ENCODE measurements around the gene KCTD19.

KCTD19 gene

DNA sequence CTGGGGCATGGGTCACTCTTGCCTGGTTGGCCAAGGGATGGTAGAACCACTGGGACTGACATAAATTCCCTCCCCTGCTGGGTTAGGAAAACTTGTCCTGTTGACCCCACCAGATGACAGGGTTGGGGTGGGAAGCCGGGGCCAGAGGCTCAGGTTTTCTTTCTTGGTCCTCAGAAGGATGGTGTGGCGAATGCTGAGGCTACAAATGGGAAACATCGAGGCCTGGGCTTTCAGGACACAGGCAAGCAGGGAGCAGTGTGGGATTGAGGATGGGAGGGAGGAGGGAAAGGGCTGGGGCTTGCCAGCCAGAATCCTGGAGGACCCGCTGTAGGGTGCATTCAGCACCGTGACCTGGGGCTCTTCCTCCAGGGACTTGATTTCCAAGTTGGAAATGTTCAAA is 61.7 kb downstream of the KCTD19 start:
- Histone ChIP-seq H3K27me3 (ENCODE audit: insufficient read depth, low read length) (peaks cover 2% of the 10 kb centered on the region), H2BK120ac (ENCODE audit: insufficient read depth, low read length, poor library complexity) (no peak overlapping the region), H4K91ac (ENCODE audit: low read depth, low read length) (no peak overlapping the region), H2BK12ac (ENCODE audit: low read length) (no peak overlapping the region), H3K23ac (ENCODE audit: low read length) (no peak overlapping the region), H3K18ac (ENCODE audit: low read length) (no peak overlapping the region), H3K4me2 (ENCODE audit: low read length) (no peak overlapping the region), H3K4me3 (ENCODE audit: low read depth, low read length) (no peak overlapping the region), H2BK5ac (ENCODE audit: low read depth, low read length, poor library complexity) (no peak overlapping the region), H3K27ac (ENCODE audit: low read depth, low read length) (no peak overlapping the region), H3K14ac (ENCODE audit: low read length) (no peak overlapping the region), H3K79me2 (ENCODE audit: control insufficient read depth, insufficient read depth, low read length, poor library complexity) (no peaks in the 10 kb centered on the region), H3K4ac (ENCODE audit: low read depth, low read length) (no peak overlapping the region), H3K9ac (ENCODE audit: low read length) (no peak overlapping the region), H3K79me1 (ENCODE audit: low read length) (no peaks in the 10 kb centered on the region), H3K9me3 (ENCODE audit: insufficient read depth, low read depth, low read length) (no peaks in the 10 kb centered on the region), H2AFZ (ENCODE audit: insufficient read depth, low read length, poor library complexity) (no peak overlapping the region), H3K36me3 (ENCODE audit: control insufficient read depth in 1 of 2, insufficient read depth in 2 of 2, low read length in 2 of 2) (no peaks in the 10 kb centered on the region), H3K4me1 (ENCODE audit: control insufficient read depth in 1 of 2, insufficient read depth in 2 of 2, low read length in 2 of 2) (no peaks in the 10 kb centered on the region), H4K12ac (ENCODE audit: low read depth, low read length) (no peak overlapping the region), H4K8ac (ENCODE audit: low read depth, low read length) (no peak overlapping the region), H2AK5ac (ENCODE audit: low read length) (no peak overlapping the region)
- WGBS (ENCODE audit: extremely low coverage, insufficient coverage, insufficient read length): no CpG with 5 or more reads among the region's 5 CpGs
- no peak for DNase-seq

DNA sequence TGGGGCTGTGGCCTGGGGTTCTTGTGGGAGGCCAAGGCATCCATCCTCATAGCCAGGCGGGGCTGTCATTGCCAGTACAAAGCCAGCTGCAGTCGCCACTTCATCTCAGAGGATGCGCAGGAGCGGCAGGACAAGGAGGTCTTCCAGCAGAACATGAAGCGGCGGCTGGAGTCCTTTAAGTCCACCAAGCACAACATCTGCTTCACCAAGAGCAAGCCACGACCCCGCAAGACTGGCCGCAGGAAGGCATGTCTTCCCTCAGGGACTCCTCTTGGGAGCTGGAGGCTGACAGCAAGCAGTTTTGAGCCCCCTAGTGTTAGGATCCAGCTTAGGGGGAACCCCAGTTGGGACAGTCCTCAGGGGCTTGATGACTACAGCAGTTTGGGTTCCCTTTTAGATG is 62.3 kb downstream of the KCTD19 start:
- no peak for DNase-seq
- Histone ChIP-seq H3K27me3 (ENCODE audit: insufficient read depth, low read length) (peaks cover 2% of the 10 kb centered on the region), H4K91ac (ENCODE audit: low read depth, low read length) (no peak overlapping the region), H2BK5ac (ENCODE audit: low read depth, low read length, poor library complexity) (no peak overlapping the region), H3K4me3 (ENCODE audit: low read depth, low read length) (no peak overlapping the region), H3K9me3 (ENCODE audit: insufficient read depth, low read depth, low read length) (no peaks in the 10 kb centered on the region), H4K12ac (ENCODE audit: low read depth, low read length) (no peak overlapping the region), H3K9ac (ENCODE audit: low read length) (no peak overlapping the region), H3K14ac (ENCODE audit: low read length) (no peak overlapping the region), H4K8ac (ENCODE audit: low read depth, low read length) (no peak overlapping the region), H3K79me2 (ENCODE audit: control insufficient read depth, insufficient read depth, low read length, poor library complexity) (no peaks in the 10 kb centered on the region), H2BK120ac (ENCODE audit: insufficient read depth, low read length, poor library complexity) (no peak overlapping the region), H3K4me1 (ENCODE audit: control insufficient read depth in 1 of 2, insufficient read depth in 2 of 2, low read length in 2 of 2) (no peaks in the 10 kb centered on the region), H3K27ac (ENCODE audit: low read depth, low read length) (no peak overlapping the region), H2BK12ac (ENCODE audit: low read length) (no peak overlapping the region), H3K4ac (ENCODE audit: low read depth, low read length) (no peak overlapping the region), H3K23ac (ENCODE audit: low read length) (no peak overlapping the region), H3K79me1 (ENCODE audit: low read length) (no peaks in the 10 kb centered on the region), H3K4me2 (ENCODE audit: low read length) (no peak overlapping the region), H2AK5ac (ENCODE audit: low read length) (no peak overlapping the region), H3K18ac (ENCODE audit: low read length) (no peak overlapping the region), H2AFZ (ENCODE audit: insufficient read depth, low read length, poor library complexity) (no peak overlapping the region), H3K36me3 (ENCODE audit: control insufficient read depth in 1 of 2, insufficient read depth in 2 of 2, low read length in 2 of 2) (no peaks in the 10 kb centered on the region)
- no CpG with 5 or more reads among the region's 9 CpGs for WGBS (ENCODE audit: extremely low coverage, insufficient coverage, insufficient read length)

DNA sequence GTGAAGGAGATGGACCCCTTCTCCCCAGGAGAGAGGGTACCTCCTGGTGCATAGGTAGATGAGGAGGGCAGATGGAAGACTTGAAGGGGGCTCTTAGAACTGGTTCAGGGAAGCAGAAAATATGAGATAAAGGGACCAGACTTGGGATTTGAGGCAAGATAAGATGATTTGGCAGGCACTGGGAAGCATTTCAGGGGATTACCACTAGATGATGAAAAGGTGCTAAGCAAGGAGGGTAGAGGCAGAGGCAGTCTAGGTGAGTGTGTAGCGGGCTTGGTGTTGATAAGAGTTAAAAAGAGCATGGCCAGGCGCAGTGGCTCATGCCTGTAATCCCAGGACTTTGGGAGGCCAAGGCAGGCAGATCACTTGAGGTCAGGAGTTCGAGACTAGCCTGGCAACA is 63.3 kb downstream of the KCTD19 start:
- Histone ChIP-seq H3K4me1 (ENCODE audit: control insufficient read depth in 1 of 2, insufficient read depth in 2 of 2, low read length in 2 of 2) (no peaks in the 10 kb centered on the region), H3K4me2 (ENCODE audit: low read length) (no peak overlapping the region), H3K4me3 (ENCODE audit: low read depth, low read length) (no peak overlapping the region), H3K9me3 (ENCODE audit: insufficient read depth, low read depth, low read length) (peaks cover 2% of the 10 kb centered on the region), H3K27ac (ENCODE audit: low read depth, low read length) (no peak overlapping the region), H3K36me3 (ENCODE audit: control insufficient read depth in 1 of 2, insufficient read depth in 2 of 2, low read length in 2 of 2) (no peaks in the 10 kb centered on the region), H2BK5ac (ENCODE audit: low read depth, low read length, poor library complexity) (no peak overlapping the region), H3K4ac (ENCODE audit: low read depth, low read length) (no peak overlapping the region), H4K8ac (ENCODE audit: low read depth, low read length) (no peak overlapping the region), H2AFZ (ENCODE audit: insufficient read depth, low read length, poor library complexity) (no peak overlapping the region), H3K79me1 (ENCODE audit: low read length) (no peaks in the 10 kb centered on the region), H3K23ac (ENCODE audit: low read length) (no peak overlapping the region), H4K91ac (ENCODE audit: low read depth, low read length) (no peak overlapping the region), H3K9ac (ENCODE audit: low read length) (no peak overlapping the region), H3K79me2 (ENCODE audit: control insufficient read depth, insufficient read depth, low read length, poor library complexity) (no peaks in the 10 kb centered on the region), H2BK120ac (ENCODE audit: insufficient read depth, low read length, poor library complexity) (no peak overlapping the region), H3K27me3 (ENCODE audit: insufficient read depth, low read length) (peaks cover 2% of the 10 kb centered on the region), H4K12ac (ENCODE audit: low read depth, low read length) (no peak overlapping the region), H2BK12ac (ENCODE audit: low read length) (no peak overlapping the region), H3K18ac (ENCODE audit: low read length) (no peak overlapping the region), H3K14ac (ENCODE audit: low read length) (no peak overlapping the region), H2AK5ac (ENCODE audit: low read length) (no peak overlapping the region)
- DNase-seq: no peak
- no CpG with 5 or more reads among the region's 3 CpGs for WGBS (ENCODE audit: extremely low coverage, insufficient coverage, insufficient read length)

DNA sequence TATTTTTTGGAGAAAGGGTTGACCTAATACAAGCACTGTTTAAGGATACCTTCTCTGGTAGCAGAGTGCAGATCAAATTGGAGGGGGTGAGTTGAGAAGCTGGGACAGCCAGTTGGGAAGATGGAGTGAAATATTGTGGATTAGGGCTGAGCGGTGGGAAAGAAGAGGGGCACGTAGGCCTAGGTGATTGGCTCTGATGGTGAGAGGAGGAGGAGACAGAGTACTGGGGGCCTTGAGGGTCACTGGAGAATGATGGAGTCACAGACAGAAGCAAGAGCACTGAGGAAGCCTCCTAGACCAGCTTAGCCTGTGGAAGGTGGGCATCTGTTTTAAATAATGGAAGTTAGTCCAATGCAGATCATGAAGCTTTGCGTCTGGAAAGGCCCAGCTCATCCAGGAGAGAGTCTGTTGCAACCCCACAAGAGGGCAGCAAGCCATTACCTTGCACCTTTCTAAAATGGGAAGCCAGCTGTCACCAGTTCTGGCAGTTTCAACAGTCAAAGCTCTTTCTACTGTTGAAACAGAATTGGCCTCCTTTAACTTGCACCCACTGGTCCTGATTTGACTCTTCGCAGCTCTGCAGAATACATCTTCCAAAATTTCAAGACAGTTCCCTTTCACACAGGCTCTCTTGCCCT is 66.0 kb downstream of the KCTD19 start:
- H3K4me1 ChIP-seq (ENCODE audit: control insufficient read depth in 1 of 2, insufficient read depth in 2 of 2, low read length in 2 of 2): no peaks in the 10 kb centered on the region
- WGBS (ENCODE audit: extremely low coverage, insufficient coverage, insufficient read length): no CpG with 5 or more reads among the region's 4 CpGs
- H2AK5ac ChIP-seq (ENCODE audit: low read length): no peak overlapping the region
- no peak overlapping the region for H3K9ac ChIP-seq (ENCODE audit: low read length)
- H3K36me3 ChIP-seq (ENCODE audit: control insufficient read depth in 1 of 2, insufficient read depth in 2 of 2, low read length in 2 of 2): no peaks in the 10 kb centered on the region
- H3K4ac ChIP-seq (ENCODE audit: low read depth, low read length): no peak overlapping the region
- H3K4me3 ChIP-seq (ENCODE audit: low read depth, low read length): no peak overlapping the region
- no peak overlapping the region for H4K12ac ChIP-seq (ENCODE audit: low read depth, low read length)
- no peak overlapping the region for H2BK120ac ChIP-seq (ENCODE audit: insufficient read depth, low read length, poor library complexity)
- H3K18ac ChIP-seq (ENCODE audit: low read length): no peak overlapping the region
- H3K14ac ChIP-seq (ENCODE audit: low read length): no peak overlapping the region
- H3K27me3 ChIP-seq (ENCODE audit: insufficient read depth, low read length): peaks cover 2% of the 10 kb centered on the region
- no peak overlapping the region for H3K4me2 ChIP-seq (ENCODE audit: low read length)
- no peak overlapping the region for H3K23ac ChIP-seq (ENCODE audit: low read length)
- peaks cover 3% of the 10 kb centered on the region for H3K9me3 ChIP-seq (ENCODE audit: insufficient read depth, low read depth, low read length)
- no peak overlapping the region for H2BK5ac ChIP-seq (ENCODE audit: low read depth, low read length, poor library complexity)
- H2BK12ac ChIP-seq (ENCODE audit: low read length): no peak overlapping the region
- H4K8ac ChIP-seq (ENCODE audit: low read depth, low read length): no peak overlapping the region
- no peak overlapping the region for H3K27ac ChIP-seq (ENCODE audit: low read depth, low read length)
- no peaks in the 10 kb centered on the region for H3K79me1 ChIP-seq (ENCODE audit: low read length)
- H4K91ac ChIP-seq (ENCODE audit: low read depth, low read length): no peak overlapping the region
- peak; percentile 38 to 65 for DNase-seq
- no peak overlapping the region for H2AFZ ChIP-seq (ENCODE audit: insufficient read depth, low read length, poor library complexity)
- H3K79me2 ChIP-seq (ENCODE audit: control insufficient read depth, insufficient read depth, low read length, poor library complexity): no peaks in the 10 kb centered on the region
